ENCODE results near the gene SFI1.

DNA sequence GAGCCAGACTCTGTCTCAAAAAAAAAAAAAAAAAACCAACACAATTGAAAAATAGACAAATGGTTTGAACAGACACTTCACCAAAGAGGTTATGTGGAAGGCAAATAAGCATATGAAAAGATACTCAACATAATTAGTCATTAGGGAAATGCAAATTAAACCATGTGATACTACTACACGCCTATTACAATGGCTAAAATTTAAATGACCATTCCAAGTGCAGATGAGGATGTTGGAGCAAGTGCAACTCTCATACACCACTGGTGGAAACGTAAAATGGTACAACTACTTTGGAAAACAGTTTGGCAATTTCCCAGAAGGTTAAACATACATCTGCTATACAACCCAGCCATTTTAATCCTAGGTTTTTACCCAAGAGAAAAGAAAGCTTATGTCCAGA lies 31.0 kb upstream of the SFI1 start:
- TF ChIP-seq, protein P1, sequence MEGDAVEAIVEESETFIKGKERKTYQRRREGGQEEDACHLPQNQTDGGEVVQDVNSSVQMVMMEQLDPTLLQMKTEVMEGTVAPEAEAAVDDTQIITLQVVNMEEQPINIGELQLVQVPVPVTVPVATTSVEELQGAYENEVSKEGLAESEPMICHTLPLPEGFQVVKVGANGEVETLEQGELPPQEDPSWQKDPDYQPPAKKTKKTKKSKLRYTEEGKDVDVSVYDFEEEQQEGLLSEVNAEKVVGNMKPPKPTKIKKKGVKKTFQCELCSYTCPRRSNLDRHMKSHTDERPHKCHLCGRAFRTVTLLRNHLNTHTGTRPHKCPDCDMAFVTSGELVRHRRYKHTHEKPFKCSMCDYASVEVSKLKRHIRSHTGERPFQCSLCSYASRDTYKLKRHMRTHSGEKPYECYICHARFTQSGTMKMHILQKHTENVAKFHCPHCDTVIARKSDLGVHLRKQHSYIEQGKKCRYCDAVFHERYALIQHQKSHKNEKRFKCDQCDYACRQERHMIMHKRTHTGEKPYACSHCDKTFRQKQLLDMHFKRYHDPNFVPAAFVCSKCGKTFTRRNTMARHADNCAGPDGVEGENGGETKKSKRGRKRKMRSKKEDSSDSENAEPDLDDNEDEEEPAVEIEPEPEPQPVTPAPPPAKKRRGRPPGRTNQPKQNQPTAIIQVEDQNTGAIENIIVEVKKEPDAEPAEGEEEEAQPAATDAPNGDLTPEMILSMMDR (IDR thresholded peaks at IDR 0.05), result no peak
- no peak for TF ChIP-seq POLR2A (IDR thresholded peaks at IDR 0.05)

Data from heart left ventricle (tissue), 13 donors.